GM18520 (cell line): ENCODE measurements around the gene CYP3A5.
A peak's percentile ranks its signal among the peaks of the same experiment; 100 is the strongest.
"Not testable (repeated sequence)": the region's sequence is repeated elsewhere in the genome, so short reads cannot be mapped to it uniquely, and the experiment has no call there.

Experiments
- ATAC-seq: cut with Tn5 transposase; IDR thresholded peaks from one replicate; pipeline ENCODE4 v1.9.1; 2021; ENCODE audit not compliant: unreplicated experiment

The CYP3A5 gene

DNA sequence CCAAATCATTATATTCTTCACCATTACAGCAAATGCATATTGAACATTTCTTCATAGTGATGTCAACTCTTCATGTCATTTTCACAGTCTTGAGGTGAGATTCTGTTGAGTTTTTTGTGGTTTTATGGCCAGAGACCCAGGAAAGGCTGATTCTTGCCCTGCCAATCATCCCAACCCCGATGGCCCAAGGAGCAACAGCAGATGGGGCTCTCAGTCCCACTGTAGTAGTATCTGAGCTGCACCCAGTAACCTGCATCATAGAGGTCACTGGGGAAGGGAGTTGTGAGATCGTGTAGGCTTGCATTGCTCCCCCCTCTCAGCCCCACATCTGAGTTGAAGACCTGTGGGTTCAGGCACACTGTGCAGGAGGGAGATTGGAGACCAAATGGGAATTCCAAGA lies 36.3 kb downstream of the CYP3A5 start:
- no peak for ATAC-seq

DNA sequence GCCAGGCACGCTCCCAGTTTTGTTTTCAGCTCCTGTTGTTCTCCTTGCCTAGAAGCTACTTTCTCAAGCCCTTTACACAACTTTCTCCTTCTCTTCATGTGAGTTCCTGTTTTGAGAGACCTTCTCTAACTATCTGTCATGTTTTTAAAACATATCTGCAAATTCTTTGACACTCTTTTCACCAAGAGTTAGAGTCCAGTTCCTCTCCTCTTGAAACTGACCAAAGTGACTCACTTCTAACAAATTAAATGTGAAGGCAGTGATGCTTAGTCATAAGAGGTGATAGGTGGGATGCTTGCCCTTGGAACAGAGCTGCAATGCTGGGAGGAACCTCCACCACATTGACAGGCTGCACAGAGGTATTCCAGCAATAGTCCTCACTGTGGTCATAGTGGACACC lies 37.8 kb downstream of the CYP3A5 start:
- ATAC-seq, result no peak

DNA sequence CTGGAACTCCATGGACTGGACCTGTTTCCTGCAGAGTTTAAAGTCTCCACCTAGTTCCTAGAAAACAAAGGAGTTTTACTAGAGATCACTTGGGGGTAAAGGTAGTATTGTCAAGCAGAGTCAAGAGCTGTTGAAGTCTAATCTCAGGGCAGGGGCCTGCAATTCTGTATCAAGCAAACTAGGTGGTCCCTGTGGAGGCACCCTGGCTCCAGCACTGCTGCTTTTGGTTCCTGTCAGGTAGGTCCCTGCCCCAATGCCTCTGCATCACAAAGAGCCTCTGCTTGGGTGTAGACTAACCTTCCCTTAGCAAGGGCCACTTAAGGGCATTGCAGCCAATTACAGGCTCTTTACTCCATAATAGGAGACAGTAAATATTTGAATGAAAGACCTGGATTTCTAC lies 40.5 kb downstream of the CYP3A5 start:
- ATAC-seq, result no peak

DNA sequence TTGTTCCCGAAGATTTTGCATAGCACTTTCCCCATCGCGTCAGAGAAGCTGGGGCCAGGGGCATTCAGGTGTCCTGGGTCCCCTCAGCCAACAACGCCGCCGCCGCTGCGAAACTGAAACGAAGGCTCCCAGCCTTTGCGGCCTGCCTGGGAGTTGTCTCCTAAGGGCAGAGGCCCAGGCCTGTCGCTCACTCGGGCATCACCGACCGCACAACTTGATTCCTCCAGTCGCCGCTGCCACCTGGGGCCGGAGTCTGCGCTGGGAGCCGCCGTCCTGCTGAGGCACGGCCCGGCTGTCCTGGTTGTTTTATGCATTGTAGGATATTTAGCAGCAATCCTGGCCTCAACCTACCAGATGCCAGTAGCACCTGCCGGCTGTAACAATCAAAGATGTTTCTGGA lies 41.1 kb downstream of the CYP3A5 start:
- ATAC-seq, result no peak

DNA sequence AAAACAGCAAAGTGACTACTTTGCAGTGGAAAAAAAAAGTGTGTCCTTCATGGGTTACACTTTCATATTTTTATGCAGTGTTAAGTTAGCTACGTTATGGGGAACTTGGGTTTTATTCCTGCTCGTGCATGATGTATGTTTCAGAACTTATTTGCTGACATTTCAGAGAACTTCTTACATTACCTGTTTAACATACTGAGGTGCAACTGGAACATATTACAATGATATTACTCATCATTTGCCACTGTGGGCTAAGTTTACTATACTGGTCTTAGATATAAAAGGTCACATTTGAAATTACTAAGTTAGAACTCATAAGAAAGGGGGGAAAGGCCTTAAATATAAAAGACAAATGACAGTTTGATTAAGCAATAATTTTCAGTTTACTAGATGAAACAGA lies 42.4 kb downstream of the CYP3A5 start:
- ATAC-seq, result not testable (repeated sequence)

DNA sequence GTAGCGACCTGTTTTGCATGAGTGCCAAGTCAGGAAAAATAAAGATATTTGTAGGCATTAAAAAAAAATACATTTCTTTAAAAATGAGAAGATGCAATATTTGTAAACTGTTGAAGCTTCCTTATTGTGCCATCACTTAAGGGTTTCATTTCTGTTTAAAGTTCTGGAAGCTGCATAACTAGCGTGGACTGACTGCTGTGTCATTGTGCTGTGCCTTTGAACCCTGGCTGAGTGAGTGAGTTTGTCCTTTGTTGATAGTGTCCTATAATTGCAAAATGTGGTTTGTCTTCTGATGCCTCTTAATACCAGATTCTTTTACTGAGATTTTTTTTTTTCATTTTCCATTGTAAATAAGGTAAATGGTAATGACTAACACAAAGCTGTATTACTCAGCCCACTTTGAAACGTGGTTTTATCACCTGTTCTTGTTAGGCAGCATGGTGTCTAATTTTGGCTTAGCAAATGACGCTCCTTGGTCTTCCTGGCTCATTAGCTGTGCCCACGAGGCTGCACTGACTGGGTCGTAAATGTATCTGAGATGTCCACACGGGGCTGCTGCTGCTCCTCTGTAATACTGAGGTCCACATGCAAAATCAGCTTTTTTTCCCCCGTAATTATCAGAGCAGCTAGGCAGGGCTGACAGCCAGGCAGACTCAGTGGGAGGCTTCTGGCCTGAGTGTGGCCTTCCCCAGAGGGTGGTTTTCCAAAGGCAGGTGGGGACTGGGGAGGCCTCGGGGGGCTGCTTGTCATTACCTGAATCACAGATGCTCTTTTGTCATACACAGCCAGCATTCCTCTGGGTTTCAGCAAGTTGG lies 48.3 kb downstream of the CYP3A5 start:
- ATAC-seq, result no peak

DNA sequence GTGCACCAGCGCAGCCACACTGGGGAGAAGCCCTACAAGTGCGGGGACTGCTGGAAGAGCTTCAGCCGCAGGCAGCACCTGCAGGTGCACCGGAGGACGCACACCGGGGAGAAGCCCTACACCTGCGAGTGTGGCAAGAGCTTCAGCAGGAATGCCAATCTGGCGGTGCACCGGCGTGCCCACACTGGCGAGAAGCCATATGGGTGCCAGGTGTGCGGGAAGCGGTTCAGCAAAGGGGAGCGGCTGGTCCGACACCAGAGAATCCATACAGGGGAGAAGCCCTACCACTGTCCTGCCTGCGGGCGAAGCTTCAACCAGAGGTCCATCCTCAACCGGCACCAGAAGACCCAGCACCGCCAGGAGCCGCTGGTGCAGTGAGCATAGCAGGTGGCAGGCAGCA lies 50.2 kb downstream of the CYP3A5 start:
- ATAC-seq, result no peak

DNA sequence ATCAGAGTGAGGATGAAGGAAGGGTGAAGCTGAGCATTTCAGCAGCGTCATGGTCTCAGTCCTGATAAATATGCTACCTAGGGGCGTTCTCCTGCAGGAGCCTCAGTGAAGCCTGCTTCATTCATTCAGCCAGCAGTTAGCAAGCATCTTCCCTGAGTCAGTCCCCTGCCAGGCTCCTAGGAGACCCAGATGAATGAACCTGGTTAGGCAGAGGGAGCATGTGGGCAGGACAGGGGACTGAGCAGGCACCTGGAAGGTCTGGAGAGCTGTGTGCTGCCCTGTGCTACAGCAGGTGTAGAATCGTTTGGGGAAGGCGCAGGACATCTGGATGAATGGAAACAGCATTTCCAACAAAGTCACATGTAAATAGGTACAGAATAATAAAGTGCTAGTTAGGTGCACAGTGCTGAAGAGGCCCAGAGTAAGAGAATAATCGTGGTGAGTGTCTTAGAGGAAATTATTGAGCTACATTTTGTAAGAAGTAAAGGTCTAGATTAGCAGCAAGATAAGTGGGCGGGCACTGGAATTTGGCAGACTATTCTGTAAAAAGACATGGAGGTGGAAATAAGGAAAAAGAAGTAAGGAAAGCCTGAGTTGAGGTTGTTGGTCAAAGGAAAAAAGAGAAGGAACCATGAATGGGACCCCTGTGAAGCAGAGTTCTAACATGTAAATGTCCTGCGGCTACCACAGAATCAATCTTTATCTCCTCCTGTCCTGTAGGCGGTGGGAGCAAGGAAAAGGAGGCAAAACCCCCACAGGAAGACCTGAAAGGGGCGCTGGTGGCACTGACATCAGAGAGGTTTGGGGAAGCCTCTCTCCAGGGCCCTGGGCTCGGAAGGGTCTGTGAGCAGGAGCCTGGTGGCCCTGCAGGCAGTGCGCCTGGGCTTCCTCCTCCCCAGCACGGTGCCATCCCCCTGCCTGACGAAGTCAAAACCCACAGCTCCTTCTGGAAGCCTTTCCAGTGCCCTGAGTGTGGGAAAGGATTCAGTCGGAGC lies 51.0 kb downstream of the CYP3A5 start:
- no peak for ATAC-seq

DNA sequence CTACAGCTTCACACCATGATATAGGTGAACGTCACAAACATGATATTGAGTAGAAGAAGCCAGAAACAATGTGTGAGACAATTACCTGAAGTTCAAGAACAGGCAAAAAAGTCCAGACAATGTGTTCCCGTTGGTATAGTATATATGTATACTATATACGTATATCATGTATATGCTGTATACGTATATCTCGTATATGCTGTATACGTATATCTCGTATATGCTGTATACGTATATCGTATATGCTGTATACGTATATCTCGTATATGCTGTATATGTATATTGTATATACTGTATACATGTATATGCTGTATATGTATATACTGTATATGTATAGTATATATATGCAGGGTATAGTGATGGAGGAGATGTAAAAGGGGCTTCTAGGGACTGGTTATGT lies 52.3 kb downstream of the CYP3A5 start:
- ATAC-seq, result no peak

DNA sequence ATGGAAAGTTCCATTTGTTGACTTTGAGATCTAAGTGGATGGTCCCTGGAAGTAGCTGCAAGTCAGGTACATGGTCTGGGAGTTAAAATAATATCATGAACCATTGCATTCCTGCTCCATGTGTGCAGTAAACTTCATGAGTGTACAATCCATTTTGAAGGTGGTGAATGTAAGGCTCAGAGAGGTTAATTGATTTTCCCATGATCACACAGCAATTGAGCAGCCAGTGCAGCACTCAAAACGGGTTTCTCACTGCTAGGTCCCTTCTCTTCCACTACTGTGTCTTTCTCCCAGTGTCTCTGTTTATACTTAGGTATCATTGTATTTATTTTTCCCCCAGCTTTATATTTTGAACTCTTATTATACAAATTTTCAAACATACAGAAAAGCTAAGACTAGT lies 53.1 kb downstream of the CYP3A5 start:
- ATAC-seq, result no peak

DNA sequence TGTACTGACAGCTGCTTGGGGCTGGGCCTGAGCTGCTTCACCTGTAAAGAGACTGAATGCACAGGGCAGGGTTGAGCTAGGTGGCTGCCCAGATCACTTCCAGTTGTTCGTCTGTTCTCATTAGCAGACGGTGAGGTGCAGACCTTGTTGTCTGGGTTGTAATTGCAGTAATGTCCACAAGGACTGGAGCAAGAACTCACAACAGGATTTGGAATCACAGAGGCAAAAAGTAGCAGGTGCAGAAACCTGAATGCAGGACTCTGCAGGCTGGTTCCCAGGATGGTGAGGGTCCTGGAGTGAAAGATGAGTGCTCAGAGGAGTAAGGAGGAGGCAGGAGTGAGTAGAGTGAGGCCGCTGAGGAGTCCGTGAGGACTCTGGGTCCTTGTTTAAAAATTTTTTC lies 53.8 kb downstream of the CYP3A5 start:
- no peak for ATAC-seq

DNA sequence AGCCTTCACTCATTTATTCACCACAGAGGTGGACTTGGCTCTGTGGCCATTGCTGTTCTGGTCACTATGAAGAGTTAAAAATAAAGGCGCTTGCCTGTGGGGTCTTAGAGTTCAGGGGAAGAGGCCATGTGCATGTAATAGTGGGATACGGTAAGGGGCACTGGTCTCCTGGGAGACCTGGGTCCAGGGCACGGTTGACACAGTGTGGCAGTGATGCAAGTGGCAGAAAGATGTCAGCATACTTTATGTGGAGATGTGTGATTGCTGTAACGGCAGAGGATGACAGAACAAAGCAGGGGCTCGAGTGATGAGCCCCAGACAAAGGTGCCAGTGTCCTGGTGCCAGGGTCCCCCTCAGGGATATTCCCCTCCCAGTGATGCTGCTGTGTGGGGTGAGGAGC lies 54.5 kb downstream of the CYP3A5 start:
- no peak for ATAC-seq

DNA sequence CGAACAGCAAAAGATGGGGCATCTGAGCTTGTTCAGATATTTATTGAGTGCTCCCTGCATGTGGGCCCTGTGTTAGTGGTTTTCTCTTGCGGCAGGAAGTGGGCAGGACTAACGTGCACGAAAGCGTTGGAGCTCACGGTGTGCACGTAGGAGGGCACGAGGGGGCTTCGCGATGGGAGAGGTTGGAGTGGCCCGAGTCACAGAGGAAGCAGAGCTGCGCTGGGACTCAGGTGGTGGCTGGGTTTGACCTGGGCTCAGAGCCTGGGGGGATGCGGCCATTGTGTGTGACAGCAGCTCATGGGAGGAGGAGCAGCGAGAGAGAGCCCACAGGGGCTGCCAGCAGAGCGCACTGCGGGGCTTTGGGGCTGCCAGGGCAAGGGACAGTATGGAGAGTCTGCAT lies 55.3 kb downstream of the CYP3A5 start:
- ATAC-seq, result no peak

DNA sequence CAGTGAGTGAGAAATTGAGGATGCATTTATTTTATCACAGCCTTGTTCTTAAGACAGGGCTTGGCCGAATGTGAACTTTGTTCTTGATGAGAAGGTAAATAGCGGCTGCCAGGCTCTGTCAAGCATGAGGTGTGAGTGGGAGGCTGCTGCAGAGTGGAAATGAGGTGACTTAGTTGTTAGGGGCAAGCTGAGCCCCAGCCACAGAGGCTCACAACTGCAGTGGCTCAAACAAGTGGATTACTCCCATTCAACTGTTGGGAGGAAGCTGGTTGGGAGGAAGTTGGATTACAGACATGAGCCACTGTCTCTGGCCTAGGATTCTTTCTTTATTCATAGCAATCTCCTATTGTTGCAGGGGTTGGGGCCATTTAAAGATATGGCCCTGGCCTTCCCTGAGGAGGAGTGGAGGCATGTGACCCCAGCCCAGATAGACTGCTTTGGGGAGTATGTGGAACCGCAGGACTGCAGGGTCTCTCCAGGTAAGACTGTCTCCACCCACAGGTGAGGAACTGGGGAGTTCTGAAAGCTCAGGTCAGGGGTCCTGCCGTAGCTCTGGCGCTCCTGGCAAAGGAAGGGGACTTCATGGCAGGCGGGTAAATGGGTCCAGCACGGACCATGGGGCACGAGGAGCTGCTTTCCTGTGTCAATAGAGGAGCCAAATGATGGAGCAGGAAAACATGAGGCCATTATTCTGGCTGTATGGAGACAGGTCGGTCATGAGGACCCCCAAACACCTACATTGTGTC lies 55.9 kb downstream of the CYP3A5 start:
- no peak for ATAC-seq

DNA sequence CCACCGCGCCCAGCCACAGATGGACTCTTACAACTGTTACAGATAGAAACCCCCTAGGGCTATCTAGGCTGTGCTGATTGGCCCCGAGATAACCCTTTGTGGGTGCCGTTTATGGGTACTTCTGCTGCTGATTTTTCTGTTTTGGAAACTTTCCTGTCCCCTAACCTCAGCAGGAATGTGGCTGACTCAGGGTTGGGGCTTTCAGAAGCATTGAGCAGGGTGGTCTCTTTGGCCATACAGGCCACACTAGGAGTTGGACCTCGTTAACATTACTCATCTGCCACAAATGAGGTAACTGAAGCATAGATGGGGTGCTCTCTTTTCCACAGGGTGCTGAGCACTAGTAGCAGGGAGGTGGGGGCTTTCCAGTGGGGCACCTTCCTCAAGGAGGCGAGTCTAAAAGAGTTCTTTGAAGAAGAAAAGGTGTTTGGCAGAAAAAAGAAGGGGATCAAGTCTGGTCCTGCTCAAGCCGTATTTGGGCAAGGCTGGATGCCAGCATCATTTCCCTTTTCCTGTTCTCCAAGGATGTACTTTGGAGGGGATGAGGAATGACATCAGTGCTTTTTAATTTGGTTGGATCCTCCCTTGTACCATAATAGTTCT lies 56.6 kb downstream of the CYP3A5 start:
- no peak for ATAC-seq

DNA sequence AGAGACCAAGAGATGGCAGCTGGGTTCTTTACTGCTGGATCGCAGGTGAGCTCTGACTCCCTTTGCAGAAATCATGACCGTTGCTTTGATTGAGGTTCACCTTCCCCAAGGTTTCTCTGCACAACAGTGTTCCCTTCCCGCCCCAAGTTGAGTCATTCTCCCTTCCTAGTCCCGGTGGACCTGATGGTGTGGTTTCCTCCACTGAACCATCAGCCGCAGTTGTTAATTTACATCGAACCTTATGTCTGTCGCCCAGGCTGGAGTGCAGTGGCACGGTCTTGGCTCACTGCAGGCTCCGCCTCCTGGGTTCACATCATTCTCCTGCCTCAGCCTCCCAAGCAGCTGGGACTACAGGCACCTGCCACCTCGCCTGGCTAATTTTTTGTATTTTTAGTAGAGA lies 57.2 kb downstream of the CYP3A5 start:
- ATAC-seq, result no peak

DNA sequence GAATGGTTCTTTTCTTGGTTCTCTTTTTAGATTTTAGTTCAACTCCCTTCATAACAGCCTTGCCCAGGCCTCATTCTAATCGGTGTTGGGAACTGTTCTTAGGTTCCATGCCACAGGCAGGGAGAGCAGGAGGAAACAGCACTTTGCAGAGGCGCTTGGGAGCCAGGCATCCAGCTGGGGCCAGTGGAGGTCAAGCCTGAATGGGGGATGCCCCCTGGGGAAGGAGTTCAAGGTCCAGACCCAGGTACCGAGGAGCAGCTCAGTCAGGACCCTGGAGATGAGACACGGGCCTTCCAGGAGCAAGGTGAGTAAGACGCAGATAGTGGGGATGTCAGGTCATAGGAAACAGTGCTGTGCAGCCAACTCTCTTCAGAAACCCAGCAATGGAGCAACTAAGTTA lies 58.5 kb downstream of the CYP3A5 start:
- no peak for ATAC-seq

DNA sequence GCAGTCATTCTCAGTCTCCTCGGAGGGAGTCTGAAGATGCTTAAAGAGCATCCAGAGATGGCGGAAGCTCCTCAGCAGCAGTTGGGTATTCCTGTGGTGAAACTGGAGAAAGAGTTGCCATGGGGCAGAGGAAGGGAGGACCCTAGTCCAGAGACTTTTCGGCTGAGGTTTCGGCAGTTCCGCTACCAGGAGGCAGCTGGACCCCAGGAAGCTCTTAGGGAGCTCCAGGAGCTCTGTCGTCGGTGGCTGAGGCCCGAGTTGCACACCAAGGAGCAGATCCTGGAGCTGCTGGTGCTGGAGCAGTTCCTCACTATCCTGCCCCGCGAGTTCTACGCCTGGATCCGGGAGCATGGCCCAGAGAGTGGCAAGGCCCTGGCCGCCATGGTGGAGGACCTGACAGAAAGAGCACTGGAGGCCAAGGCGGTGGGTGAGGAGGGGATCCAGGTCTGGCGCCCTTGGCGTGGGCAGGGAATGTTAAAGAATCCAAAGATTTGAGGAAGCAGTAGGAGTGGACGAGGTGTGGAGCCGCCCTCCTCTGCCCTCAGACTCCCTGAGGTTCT lies 60.1 kb downstream of the CYP3A5 start:
- ATAC-seq, result no peak

DNA sequence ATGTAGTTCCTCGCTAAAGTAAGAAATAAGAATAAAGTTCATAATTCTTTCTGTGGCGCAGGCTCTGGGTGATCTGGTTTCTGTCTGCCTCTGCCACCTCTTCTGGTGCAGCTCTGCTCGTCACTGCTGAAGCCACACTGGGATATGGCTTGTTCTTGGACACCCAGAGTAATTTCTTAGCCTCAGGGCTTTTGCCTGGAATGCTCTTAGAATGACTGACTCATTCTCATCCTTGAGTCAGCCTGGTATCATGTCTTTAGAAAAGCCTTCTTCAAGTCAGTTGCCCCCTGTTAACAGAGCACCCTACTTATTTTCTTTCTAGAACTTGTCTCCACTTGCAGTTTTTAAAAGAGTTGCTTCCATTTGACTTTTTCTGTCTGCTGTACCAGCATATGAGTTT lies 61.1 kb downstream of the CYP3A5 start:
- no peak for ATAC-seq

DNA sequence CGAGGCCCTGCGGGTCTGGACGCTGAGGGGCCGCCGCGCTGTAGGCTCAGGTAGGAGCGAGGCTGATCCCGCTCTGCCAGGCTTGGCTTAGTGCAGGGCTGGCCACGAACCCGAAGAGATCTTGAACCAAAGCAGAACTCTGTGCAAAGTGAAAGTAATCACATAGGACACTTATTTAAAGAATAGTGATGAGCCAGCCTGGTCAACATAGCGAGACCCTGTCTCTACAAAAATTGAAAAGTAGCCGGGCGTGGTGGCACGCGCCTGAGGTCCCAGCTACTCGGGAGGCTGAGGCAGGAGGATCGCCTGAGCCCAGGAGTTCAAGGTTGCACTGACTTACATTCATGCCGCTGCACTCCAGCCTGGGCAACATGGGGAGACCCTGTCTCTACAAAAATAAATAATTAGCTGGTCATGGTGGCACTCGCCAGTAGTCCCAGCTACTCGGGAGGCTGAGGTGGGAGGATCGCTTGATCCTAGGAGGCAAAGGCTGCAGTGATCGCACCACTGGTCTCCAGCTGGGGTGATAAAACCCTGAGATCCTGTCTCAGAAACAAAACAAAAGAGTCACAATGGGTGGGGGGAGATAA lies 62.5 kb downstream of the CYP3A5 start:
- peak; percentile 17 for ATAC-seq
